Memory B cell (primary cell): Measurements from ENCODE around the gene KCTD2.
"Not testable (repeated sequence)": the region's sequence is repeated elsewhere in the genome, so short reads cannot be mapped to it uniquely, and the experiment has no call there.

Experiments used
- ATAC-seq: fragments of 150-1000 bp; cut with Tn5 transposase; 2 replicates; pipeline ENCODE4 v1.10.0; 2021; ENCODE audit warnings: low read depth, mild to moderate bottlenecking, moderate library complexity
- DNase-seq, 2 donors: peaks; one replicate each; pipeline ENCODE4 v3.0.0; 2022; ENCODE audit warnings: low spot score in 2 of 2
- H3K27ac Mint-ChIP-seq: one replicate; pipeline ENCODE4 v1.8.0; 2022; ENCODE audit warnings: mild to moderate bottlenecking, moderate library complexity, mixed read lengths
- H3K27me3 Mint-ChIP-seq: one replicate; pipeline ENCODE4 v1.8.0; 2022; ENCODE audit warnings: mixed read lengths
- H3K36me3 Mint-ChIP-seq: one replicate; pipeline ENCODE4 v1.8.0; 2022; ENCODE audit warnings: mild to moderate bottlenecking, mixed read lengths
- H3K4me1 Mint-ChIP-seq: one replicate; pipeline ENCODE4 v1.8.0; 2022; ENCODE audit warnings: mixed read lengths
- H3K4me3 Mint-ChIP-seq: one replicate; pipeline ENCODE4 v1.8.0; 2022; ENCODE audit warnings: mild to moderate bottlenecking, moderate library complexity, mixed read lengths
- H3K9me3 Mint-ChIP-seq: one replicate; pipeline ENCODE4 v1.8.0; 2022; ENCODE audit warnings: mixed read lengths

KCTD2 gene

DNA sequence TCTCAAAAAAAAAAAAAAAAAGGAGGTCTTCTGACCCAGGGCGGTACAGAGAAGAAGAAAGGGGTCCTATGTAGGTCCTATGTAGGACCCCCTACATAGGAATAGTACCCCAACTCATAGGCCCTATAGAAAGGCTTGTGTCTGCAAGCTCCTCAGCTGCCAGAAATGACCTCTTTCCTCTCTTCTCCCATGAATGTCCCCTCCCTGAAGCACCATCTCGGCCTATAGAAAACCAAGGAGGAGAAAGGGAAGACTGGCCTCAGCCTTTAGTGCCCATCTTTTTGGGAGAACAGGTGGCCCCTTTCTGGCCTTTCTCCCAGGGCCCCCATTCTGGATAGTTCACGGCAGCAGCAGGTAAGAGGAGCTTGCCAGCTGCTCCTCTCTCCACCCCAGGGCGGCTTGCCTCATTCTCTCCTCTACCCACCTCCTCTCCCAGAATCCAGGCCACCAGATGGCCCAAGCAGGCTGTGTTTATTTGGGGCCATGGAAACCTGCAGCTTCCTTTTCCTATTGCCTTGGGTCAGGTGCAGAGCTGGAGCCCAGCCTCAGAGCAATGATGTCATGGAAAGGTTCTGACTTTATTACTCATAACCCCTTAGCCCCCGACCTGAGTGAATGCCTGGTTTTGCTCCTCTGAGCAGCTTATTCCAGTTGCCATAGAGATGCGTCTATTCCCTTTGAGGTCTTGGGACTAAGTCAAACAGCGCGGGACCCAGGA lies 36.2 kb upstream of the KCTD2 start:
- peaks cover 9% of the 10 kb centered on the region for H3K36me3 Mint-ChIP-seq
- peaks cover 5% of the 10 kb centered on the region for H3K27me3 Mint-ChIP-seq
- ATAC-seq (no peak), DNase-seq (no peak)
- H3K27ac Mint-ChIP-seq = no peak overlapping the region
- H3K4me3 Mint-ChIP-seq = peak overlapping the region; percentile 25
- no peaks in the 10 kb centered on the region for H3K9me3 Mint-ChIP-seq
- H3K4me1 Mint-ChIP-seq = peaks cover 20% of the 10 kb centered on the region

DNA sequence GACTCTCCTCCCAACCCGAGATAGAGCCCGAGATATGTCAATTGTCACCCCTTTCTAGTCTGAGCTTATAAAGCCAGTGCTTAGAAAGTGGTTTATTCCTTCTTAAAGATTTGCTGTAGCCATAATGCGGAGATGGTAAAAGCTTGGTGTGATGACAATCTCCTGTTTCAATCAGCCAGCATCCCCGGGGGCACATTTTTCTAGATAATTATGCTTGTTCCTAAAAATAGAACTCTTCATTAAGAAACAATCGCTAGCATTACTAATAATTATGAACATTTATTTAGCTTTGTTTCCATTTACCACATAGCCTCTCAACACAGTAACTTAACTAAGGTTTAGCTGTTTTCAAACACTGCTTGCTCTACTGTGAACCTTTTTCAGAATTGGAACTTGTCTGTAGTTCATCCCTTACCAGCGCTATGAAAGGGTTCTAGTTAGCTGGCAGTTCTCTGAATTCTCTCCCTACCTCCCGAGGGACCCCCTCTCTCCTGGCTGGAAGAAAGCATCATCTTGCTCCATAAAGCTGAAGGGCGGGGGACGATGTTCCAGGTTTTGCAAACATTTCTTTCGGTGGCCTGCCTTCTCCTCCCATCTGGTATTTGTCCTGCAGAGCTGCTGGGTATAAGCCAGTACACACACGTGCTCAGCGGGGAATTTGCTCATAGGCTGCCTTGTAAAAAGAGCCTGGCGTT lies 35.5 kb upstream of the KCTD2 start:
- H3K36me3 Mint-ChIP-seq = peaks cover 12% of the 10 kb centered on the region
- DNase-seq = no peak
- peak overlapping the region; percentile 91 for H3K4me3 Mint-ChIP-seq
- H3K4me1 Mint-ChIP-seq = peaks cover 22% of the 10 kb centered on the region
- no peak for ATAC-seq
- peak overlapping the region; percentile 89 for H3K27ac Mint-ChIP-seq
- H3K9me3 Mint-ChIP-seq = no peaks in the 10 kb centered on the region
- peaks cover 4% of the 10 kb centered on the region for H3K27me3 Mint-ChIP-seq

GRCh38 chr17:75012096-75012345 lies 35.0 kb upstream of the KCTD2 start:
- peak overlapping the region; percentile 91 for H3K4me3 Mint-ChIP-seq
- DNase-seq (no peak), ATAC-seq (no peak)
- H3K4me1 Mint-ChIP-seq = peaks cover 22% of the 10 kb centered on the region
- H3K36me3 Mint-ChIP-seq = peaks cover 12% of the 10 kb centered on the region
- peaks cover 4% of the 10 kb centered on the region for H3K27me3 Mint-ChIP-seq
- H3K9me3 Mint-ChIP-seq = no peaks in the 10 kb centered on the region
- H3K27ac Mint-ChIP-seq = peak overlapping the region; percentile 89

DNA sequence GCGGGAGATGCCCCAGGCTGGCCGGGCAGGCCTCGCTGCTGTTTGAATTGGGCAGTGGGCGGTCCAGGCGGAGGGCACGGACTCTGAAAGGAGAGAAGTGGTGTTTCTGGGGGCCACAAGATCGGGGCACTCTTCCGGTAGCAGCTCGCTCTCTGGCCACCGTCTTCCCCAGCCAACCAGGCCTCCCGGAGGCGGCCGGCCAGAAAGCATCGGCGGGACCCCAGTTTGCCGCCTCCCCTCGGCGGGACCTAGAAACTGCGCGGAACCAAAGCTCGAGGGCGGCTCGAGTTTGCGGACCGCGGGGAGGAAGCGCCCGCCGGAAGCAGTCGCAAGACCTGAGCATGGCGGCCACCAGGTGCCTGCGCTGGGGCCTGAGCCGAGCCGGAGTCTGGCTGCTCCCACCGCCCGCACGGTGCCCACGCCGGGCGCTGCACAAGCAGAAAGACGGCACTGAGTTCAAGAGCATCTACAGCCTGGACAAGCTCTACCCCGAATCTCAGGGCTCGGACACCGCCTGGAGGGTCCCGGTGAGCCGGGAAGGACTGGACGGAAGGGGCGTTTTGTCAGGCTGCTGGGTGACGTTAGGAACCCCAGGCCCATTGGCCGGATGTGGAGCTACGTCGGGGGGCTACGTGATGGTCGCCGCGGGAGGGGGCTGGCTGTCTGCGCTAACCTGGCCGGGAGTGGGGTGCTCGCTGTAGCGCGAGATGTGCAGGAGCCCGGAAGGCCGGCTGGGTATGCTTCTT lies 34.5 kb upstream of the KCTD2 start, which contains the start of gene MRPL58:
Gene MRPL58, plus strand, starts transcription at position 325 of the 746 bp plus-strand sequence. Its CDS starts 17 bp downstream, at position 342.
- Mint-ChIP-seq H3K27me3 (peaks cover 4% of the 10 kb centered on the region), H3K36me3 (peaks cover 12% of the 10 kb centered on the region), H3K4me3 (peak within 1 kb of the TSS; percentile 91)

GRCh38 chr17:75013092-75013559 lies 33.9 kb upstream of the KCTD2 start:
- ATAC-seq = no peak
- Mint-ChIP-seq H3K4me1 (peaks cover 22% of the 10 kb centered on the region), H3K27me3 (peaks cover 4% of the 10 kb centered on the region), H3K27ac (peak overlapping the region; percentile 89), H3K4me3 (peak overlapping the region; percentile 91), H3K9me3 (no peaks in the 10 kb centered on the region), H3K36me3 (peaks cover 12% of the 10 kb centered on the region)
- no peak for DNase-seq

More for the DNA sequence above, 34.5 kb upstream of the KCTD2 start, which contains the start of gene MRPL58:
- ATAC-seq (peak; percentile 96), DNase-seq (peak; percentile 76 to 78)
- Mint-ChIP-seq H3K27ac (peak within 1 kb of the TSS; percentile 89), H3K4me1 (peaks cover 22% of the 10 kb centered on the region), H3K9me3 (no peaks in the 10 kb centered on the region)

DNA sequence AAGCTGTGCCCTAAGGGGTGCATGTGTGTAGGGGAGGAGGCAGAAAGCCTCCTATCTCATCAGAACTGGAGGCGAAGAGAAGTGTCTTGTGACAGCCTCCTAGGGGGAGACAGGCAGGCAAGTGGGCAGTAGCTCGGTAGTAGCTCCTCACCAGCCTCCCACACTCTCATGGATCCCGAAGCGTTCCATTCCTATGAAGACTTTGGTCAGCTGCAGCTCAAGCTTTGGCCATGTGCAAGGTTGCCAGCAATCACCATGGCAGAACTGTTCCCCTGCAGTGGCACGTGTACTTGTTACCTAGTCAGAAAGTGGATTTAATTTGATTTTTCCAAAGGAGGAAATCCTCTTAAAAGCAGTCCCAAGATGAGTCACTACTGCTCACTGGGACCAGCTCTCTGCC lies 27.9 kb upstream of the KCTD2 start:
- Mint-ChIP-seq H3K4me1 (peaks cover 10% of the 10 kb centered on the region), H3K36me3 (peaks cover 35% of the 10 kb centered on the region), H3K9me3 (no peaks in the 10 kb centered on the region), H3K4me3 (no peak overlapping the region), H3K27ac (no peak overlapping the region), H3K27me3 (no peaks in the 10 kb centered on the region)
- DNase-seq = no peak
- no peak for ATAC-seq

- H3K9me3 Mint-ChIP-seq = no peaks in the 10 kb centered on the region
- H3K4me1 Mint-ChIP-seq = peaks cover 8% of the 10 kb centered on the region
- peaks cover 35% of the 10 kb centered on the region for H3K36me3 Mint-ChIP-seq
- no peak overlapping the region for H3K4me3 Mint-ChIP-seq
- no peaks in the 10 kb centered on the region for H3K27me3 Mint-ChIP-seq
- no peak overlapping the region for H3K27ac Mint-ChIP-seq
- DNase-seq (no peak), ATAC-seq (no peak)
Observed at GRCh38 chr17:75019710-75020109, 27.3 kb upstream of the KCTD2 start.

GRCh38 chr17:75020331-75021110 lies 26.5 kb upstream of the KCTD2 start:
- Mint-ChIP-seq H3K9me3 (no peaks in the 10 kb centered on the region), H3K27ac (no peak overlapping the region), H3K4me1 (peaks cover 6% of the 10 kb centered on the region), H3K36me3 (peaks cover 29% of the 10 kb centered on the region), H3K4me3 (no peak overlapping the region), H3K27me3 (no peaks in the 10 kb centered on the region)
- DNase-seq = no peak
- ATAC-seq = no peak

DNA sequence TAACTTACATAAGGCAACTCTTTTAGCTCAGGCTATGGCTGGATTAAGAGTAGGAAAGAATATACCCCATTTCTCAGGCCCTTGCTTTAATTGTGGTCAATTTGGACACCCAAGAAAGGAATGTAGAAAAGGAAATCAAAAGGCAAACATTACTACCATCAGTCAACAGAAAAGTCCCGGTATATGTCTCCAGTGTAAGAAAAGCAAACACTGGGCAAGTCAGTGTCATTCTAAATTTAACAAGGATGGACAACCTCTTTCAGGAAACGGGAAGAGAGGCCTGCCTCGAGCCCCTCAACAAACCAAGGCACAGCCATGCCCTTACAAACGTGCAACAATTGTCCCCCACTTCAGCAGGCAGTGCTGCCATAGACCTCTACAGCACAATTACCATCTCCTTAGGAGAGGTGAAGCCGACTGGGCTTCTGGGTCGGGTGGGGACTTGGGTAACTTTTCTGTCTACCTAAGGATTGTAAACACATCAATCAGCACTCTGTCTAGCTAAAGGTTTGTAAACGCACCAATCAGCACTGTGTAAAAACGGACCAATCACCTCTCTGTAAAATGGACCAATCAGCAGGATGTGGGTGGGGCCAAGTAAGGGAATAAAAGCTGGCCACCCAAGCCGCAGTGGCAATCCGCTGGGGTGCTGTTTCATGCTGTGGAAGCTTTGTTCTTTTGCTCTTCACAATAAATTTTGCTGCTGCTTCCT lies 22.2 kb upstream of the KCTD2 start:
- Mint-ChIP-seq H3K36me3 (peaks cover 23% of the 10 kb centered on the region), H3K4me3 (no peak overlapping the region), H3K27me3 (no peaks in the 10 kb centered on the region), H3K9me3 (peaks cover 2% of the 10 kb centered on the region), H3K4me1 (peaks cover 3% of the 10 kb centered on the region), H3K27ac (no peak overlapping the region)
- DNase-seq = no peak
- no peak for ATAC-seq

- H3K4me1 Mint-ChIP-seq, ATAC-seq, DNase-seq, H3K4me3 Mint-ChIP-seq, H3K9me3 Mint-ChIP-seq, H3K27me3 Mint-ChIP-seq, H3K27ac Mint-ChIP-seq: not testable (repeated sequence)
- peaks cover 22% of the 10 kb centered on the region for H3K36me3 Mint-ChIP-seq
Observed at GRCh38 chr17:75025398-75025734, 21.7 kb upstream of the KCTD2 start.

GRCh38 chr17:75026650-75027049 lies 20.4 kb upstream of the KCTD2 start:
- H3K27ac Mint-ChIP-seq, H3K4me3 Mint-ChIP-seq, H3K4me1 Mint-ChIP-seq, ATAC-seq, H3K27me3 Mint-ChIP-seq, DNase-seq, H3K9me3 Mint-ChIP-seq: not testable (repeated sequence)
- H3K36me3 Mint-ChIP-seq = peaks cover 14% of the 10 kb centered on the region

- Mint-ChIP-seq H3K4me1 (peaks cover 28% of the 10 kb centered on the region), H3K27ac (no peak overlapping the region)
Observed at GRCh38 chr17:75030161-75030560, 16.9 kb upstream of the KCTD2 start.

DNA sequence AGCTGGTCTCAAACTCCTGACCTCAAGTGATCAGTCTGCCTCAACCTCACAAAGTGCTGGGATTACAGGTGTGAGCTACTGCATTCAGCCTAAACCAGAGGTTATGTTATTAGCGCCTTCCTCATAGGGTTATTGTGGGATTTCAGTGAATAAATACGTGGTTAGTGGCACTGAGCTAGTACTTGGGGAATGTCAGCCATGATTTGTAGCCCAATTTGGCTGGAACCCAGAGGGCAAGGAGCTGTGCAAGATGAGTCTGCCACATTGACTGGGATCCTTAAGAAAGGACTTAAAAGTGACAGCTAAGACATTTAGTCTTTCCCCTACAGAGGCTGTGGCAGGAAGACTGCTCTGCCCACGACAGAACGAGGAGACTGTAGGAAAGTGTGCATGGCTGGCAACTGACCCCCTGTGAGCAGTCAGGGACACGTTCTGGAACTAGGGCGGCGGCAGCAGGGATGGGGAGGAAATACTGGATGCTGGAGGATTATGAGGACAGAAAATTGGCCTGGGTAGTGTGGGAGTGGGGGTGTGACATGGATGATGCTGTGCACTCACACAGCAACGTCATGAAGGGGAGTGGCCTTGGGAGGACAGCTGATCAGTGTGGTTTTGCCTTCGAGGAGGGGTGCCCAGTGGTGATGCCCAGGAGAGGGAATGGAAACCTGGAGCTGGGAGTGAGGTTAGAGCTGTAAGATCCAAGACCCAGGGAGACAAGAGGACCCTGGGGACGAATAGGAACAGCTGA lies 14.9 kb upstream of the KCTD2 start:
- no peaks in the 10 kb centered on the region for H3K36me3 Mint-ChIP-seq
- H3K27ac Mint-ChIP-seq = peak overlapping the region; percentile 58
- H3K4me1 Mint-ChIP-seq = peaks cover 26% of the 10 kb centered on the region
- peaks cover 3% of the 10 kb centered on the region for H3K9me3 Mint-ChIP-seq
- DNase-seq (peak; percentile 29 to 61), ATAC-seq (peak; percentile 50)
- H3K27me3 Mint-ChIP-seq = no peaks in the 10 kb centered on the region
- H3K4me3 Mint-ChIP-seq = peak overlapping the region; percentile 94

More at GRCh38 chr17:75030161-75030560, 16.9 kb upstream of the KCTD2 start:
- Mint-ChIP-seq H3K9me3 (peaks cover 4% of the 10 kb centered on the region), H3K4me3 (no peak overlapping the region), H3K27me3 (no peaks in the 10 kb centered on the region), H3K36me3 (peaks cover 2% of the 10 kb centered on the region)
- ATAC-seq (no peak), DNase-seq (no peak)
